ENCODE data around the gene ZNF358.
A peak's percentile ranks its signal among the peaks of the same experiment; 100 is the strongest.

ZNF358 gene

DNA sequence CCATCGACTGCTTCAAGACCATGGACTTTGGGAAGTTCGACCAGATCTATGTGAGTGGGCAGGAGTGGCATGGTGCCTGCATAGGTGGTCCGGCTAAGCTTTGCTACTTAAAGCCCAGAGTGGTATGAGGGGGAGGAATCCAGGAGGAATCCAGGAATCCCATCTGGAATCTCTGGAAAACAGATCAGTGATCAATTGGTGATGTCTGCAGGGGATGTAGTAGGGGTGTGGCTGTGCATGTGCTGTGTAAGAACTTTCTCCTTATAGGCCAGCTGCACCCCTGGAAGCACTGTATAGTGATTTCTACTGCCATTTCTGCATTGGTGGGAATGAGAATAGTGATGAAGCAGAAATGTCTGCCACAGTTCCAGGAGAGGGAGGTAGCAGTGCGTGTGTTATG is 43.2 kb downstream of the ZNF358 start:
- Histone ChIP-seq H2BK120ac (ENCODE audit: low read depth, low read length) (no peak overlapping the region), H3K9ac (ENCODE audit: low read length) (no peak overlapping the region), H3K4ac (ENCODE audit: low read depth, low read length) (no peak overlapping the region), H3K56ac (ENCODE audit: low read length) (no peak overlapping the region), H4K8ac (ENCODE audit: low read depth, low read length) (no peak overlapping the region), H3K4me3 (ENCODE audit: low read length) (no peak overlapping the region), H3K4me1 (ENCODE audit: control insufficient read depth, low read depth, low read length) (no peaks in the 10 kb centered on the region), H3K79me1 (ENCODE audit: low read length) (no peaks in the 10 kb centered on the region), H3K36me3 (ENCODE audit: control insufficient read depth, insufficient read depth, low read length) (peaks cover 2% of the 10 kb centered on the region), H2AK5ac (ENCODE audit: low read length) (no peak overlapping the region), H3K27me3 (ENCODE audit: insufficient read depth, low read length, poor library complexity) (no peaks in the 10 kb centered on the region), H3K18ac (ENCODE audit: low read length) (no peak overlapping the region), H2BK5ac (ENCODE audit: low read length) (no peak overlapping the region), H3K27ac (ENCODE audit: low read depth, low read length) (no peak overlapping the region), H3K23ac (ENCODE audit: low read length) (no peak overlapping the region), H3K79me2 (ENCODE audit: control insufficient read depth, insufficient read depth, low read length) (no peaks in the 10 kb centered on the region), H4K5ac (ENCODE audit: low read length) (no peak overlapping the region), H3K4me2 (ENCODE audit: low read length) (no peak overlapping the region), H2BK15ac (replicated peaks; ENCODE audit: low read depth) (no peak overlapping the region)
- peak; percentile 21 for DNase-seq
- WGBS (ENCODE audit: extremely low coverage, insufficient coverage, low lambda C conversion rate): no CpG with 5 or more reads among the region's 4 CpGs

DNA sequence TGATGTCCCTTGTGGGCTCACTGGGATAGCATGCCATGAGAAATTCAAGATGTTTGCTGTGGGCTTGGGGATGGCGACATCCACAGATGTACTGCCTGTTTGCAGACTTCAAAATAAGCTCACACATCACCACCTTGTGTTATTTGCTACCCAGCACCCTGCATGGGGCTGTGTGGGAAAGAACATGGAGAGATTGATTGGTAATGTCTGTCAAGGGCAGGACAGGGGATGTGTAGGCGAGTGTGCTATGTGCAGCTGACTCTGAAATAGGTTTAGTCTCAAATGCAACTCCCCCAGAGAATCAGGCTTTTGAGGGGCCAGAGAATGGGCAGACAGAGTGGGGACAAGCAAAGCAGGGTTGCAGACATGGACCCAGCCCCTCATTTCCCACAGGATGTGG is 44.4 kb downstream of the ZNF358 start:
- H3K79me1 ChIP-seq (ENCODE audit: low read length): no peaks in the 10 kb centered on the region
- no peak overlapping the region for H4K5ac ChIP-seq (ENCODE audit: low read length)
- H3K9ac ChIP-seq (ENCODE audit: low read length): no peak overlapping the region
- H3K4me1 ChIP-seq (ENCODE audit: control insufficient read depth, low read depth, low read length): no peaks in the 10 kb centered on the region
- no peak overlapping the region for H3K56ac ChIP-seq (ENCODE audit: low read length)
- no peak overlapping the region for H2BK15ac ChIP-seq (replicated peaks; ENCODE audit: low read depth)
- H3K36me3 ChIP-seq (ENCODE audit: control insufficient read depth, insufficient read depth, low read length): peaks cover 2% of the 10 kb centered on the region
- no peak overlapping the region for H3K4ac ChIP-seq (ENCODE audit: low read depth, low read length)
- no peak overlapping the region for H4K8ac ChIP-seq (ENCODE audit: low read depth, low read length)
- no peak for DNase-seq
- no peak overlapping the region for H3K4me2 ChIP-seq (ENCODE audit: low read length)
- H3K4me3 ChIP-seq (ENCODE audit: low read length): no peak overlapping the region
- H2BK5ac ChIP-seq (ENCODE audit: low read length): no peak overlapping the region
- H3K27me3 ChIP-seq (ENCODE audit: insufficient read depth, low read length, poor library complexity): no peaks in the 10 kb centered on the region
- H3K27ac ChIP-seq (ENCODE audit: low read depth, low read length): no peak overlapping the region
- no peaks in the 10 kb centered on the region for H3K79me2 ChIP-seq (ENCODE audit: control insufficient read depth, insufficient read depth, low read length)
- WGBS (ENCODE audit: extremely low coverage, insufficient coverage, low lambda C conversion rate): no CpG with 5 or more reads among the region's 2 CpGs
- no peak overlapping the region for H3K18ac ChIP-seq (ENCODE audit: low read length)
- no peak overlapping the region for H3K23ac ChIP-seq (ENCODE audit: low read length)
- no peak overlapping the region for H2BK120ac ChIP-seq (ENCODE audit: low read depth, low read length)
- no peak overlapping the region for H2AK5ac ChIP-seq (ENCODE audit: low read length)

DNA sequence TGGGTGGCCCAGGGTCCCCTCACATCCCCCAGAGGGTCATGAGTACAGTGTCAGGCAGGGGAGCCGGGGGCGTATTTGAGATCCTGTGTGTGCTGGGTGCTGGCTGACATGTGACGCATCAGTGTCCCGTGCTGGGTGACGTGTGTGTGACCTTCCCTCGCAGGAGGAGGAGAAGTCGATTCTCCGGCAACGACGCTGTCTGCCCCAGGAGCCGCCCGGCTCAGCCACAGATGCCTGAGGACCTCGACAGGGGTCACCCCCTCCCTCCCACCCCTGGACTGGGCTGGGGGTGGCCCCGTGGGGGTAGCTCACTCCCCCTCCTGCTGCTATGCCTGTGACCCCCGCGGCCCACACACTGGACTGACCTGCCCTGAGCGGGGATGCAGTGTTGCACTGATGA is 45.4 kb downstream of the ZNF358 start:
- no peak overlapping the region for H3K4ac ChIP-seq (ENCODE audit: low read depth, low read length)
- H3K36me3 ChIP-seq (ENCODE audit: control insufficient read depth, insufficient read depth, low read length): peaks cover 2% of the 10 kb centered on the region
- H3K4me3 ChIP-seq (ENCODE audit: low read length): no peak overlapping the region
- H2BK5ac ChIP-seq (ENCODE audit: low read length): no peak overlapping the region
- no CpG with 5 or more reads among the region's 17 CpGs for WGBS (ENCODE audit: extremely low coverage, insufficient coverage, low lambda C conversion rate)
- H3K9ac ChIP-seq (ENCODE audit: low read length): no peak overlapping the region
- H3K27me3 ChIP-seq (ENCODE audit: insufficient read depth, low read length, poor library complexity): no peaks in the 10 kb centered on the region
- no peak overlapping the region for H3K23ac ChIP-seq (ENCODE audit: low read length)
- H3K4me1 ChIP-seq (ENCODE audit: control insufficient read depth, low read depth, low read length): no peaks in the 10 kb centered on the region
- no peak overlapping the region for H3K4me2 ChIP-seq (ENCODE audit: low read length)
- no peak overlapping the region for H3K27ac ChIP-seq (ENCODE audit: low read depth, low read length)
- H4K8ac ChIP-seq (ENCODE audit: low read depth, low read length): no peak overlapping the region
- no peak overlapping the region for H3K56ac ChIP-seq (ENCODE audit: low read length)
- no peak for DNase-seq
- no peaks in the 10 kb centered on the region for H3K79me2 ChIP-seq (ENCODE audit: control insufficient read depth, insufficient read depth, low read length)
- H2BK15ac ChIP-seq (replicated peaks; ENCODE audit: low read depth): no peak overlapping the region
- no peaks in the 10 kb centered on the region for H3K79me1 ChIP-seq (ENCODE audit: low read length)
- no peak overlapping the region for H3K18ac ChIP-seq (ENCODE audit: low read length)
- no peak overlapping the region for H4K5ac ChIP-seq (ENCODE audit: low read length)
- no peak overlapping the region for H2AK5ac ChIP-seq (ENCODE audit: low read length)
- H2BK120ac ChIP-seq (ENCODE audit: low read depth, low read length): no peak overlapping the region

DNA sequence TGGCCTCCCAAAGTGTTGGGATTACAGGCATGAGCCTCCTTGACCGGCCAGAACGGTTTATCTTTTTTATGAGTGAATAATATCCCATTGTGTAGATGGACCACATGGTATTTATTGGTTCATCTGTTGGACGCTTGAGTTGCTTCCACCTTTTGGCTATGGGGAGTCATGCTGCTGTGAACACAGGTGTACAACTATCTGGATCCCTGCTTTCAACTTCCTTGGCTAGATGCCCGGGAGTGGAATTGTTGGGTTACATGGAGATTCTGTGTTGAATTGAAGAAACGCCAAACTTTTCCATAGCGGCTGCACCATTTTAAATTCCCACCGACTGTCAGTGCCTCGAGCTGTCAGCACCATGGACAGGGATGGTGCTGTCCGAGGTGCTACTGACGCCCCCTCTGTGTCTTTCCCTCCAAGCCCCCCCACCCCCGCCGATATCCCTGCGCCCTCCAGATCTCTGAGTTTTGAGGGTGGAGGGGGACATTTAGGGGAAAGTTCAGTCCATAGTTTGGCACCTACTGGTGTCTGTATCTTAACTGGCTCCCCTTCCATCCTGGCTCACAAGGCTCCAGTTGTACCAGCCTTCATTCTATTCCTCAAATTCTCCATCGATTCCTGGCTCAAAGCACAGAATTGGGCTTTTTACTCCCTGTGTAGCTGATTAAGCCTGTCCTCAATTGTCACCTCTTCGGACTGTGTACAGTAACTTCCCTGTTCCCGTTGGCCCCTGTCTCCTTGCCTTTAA is 46.9 kb downstream of the ZNF358 start:
- Histone ChIP-seq H3K27ac (ENCODE audit: low read depth, low read length) (no peak overlapping the region), H3K4me3 (ENCODE audit: low read length) (no peak overlapping the region), H3K23ac (ENCODE audit: low read length) (no peak overlapping the region), H4K5ac (ENCODE audit: low read length) (no peak overlapping the region), H4K8ac (ENCODE audit: low read depth, low read length) (no peak overlapping the region), H2AK5ac (ENCODE audit: low read length) (no peak overlapping the region), H3K9ac (ENCODE audit: low read length) (no peak overlapping the region), H2BK120ac (ENCODE audit: low read depth, low read length) (no peak overlapping the region), H2BK5ac (ENCODE audit: low read length) (no peak overlapping the region), H3K4me2 (ENCODE audit: low read length) (no peak overlapping the region), H3K18ac (ENCODE audit: low read length) (no peak overlapping the region), H3K36me3 (ENCODE audit: control insufficient read depth, insufficient read depth, low read length) (peaks cover 1% of the 10 kb centered on the region), H3K79me1 (ENCODE audit: low read length) (no peaks in the 10 kb centered on the region), H3K56ac (ENCODE audit: low read length) (no peak overlapping the region), H3K79me2 (ENCODE audit: control insufficient read depth, insufficient read depth, low read length) (no peaks in the 10 kb centered on the region), H3K4me1 (ENCODE audit: control insufficient read depth, low read depth, low read length) (no peaks in the 10 kb centered on the region), H3K4ac (ENCODE audit: low read depth, low read length) (no peak overlapping the region), H3K27me3 (ENCODE audit: insufficient read depth, low read length, poor library complexity) (no peaks in the 10 kb centered on the region), H2BK15ac (replicated peaks; ENCODE audit: low read depth) (no peak overlapping the region)
- WGBS (ENCODE audit: extremely low coverage, insufficient coverage, low lambda C conversion rate): no CpG with 5 or more reads among the region's 16 CpGs
- DNase-seq: peak; percentile 7

DNA sequence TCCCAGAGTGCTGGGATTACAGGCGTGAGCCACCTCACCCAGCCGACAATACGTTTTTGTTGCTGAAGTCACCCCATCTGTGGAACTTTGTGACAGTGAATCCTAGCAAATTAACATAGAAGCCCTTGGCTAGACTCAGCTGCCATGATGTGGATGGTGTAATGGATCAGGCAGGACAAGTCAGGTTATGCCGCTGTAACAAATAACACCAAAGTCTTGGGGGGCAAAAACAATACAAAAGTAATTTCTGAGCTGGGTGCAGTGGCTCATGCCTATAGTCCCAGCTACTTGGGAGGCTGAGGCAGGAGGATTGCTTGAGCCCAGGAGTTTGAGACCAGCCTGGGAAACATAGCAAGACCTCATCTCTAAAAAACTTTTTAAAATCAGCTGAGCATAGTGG is 49.0 kb downstream of the ZNF358 start:
- Histone ChIP-seq H2BK15ac (replicated peaks; ENCODE audit: low read depth) (no peak overlapping the region), H2BK120ac (ENCODE audit: low read depth, low read length) (no peak overlapping the region), H3K79me1 (ENCODE audit: low read length) (no peaks in the 10 kb centered on the region), H3K27me3 (ENCODE audit: insufficient read depth, low read length, poor library complexity) (no peaks in the 10 kb centered on the region), H2AK5ac (ENCODE audit: low read length) (no peak overlapping the region), H3K56ac (ENCODE audit: low read length) (no peak overlapping the region), H3K36me3 (ENCODE audit: control insufficient read depth, insufficient read depth, low read length) (no peaks in the 10 kb centered on the region), H3K4me1 (ENCODE audit: control insufficient read depth, low read depth, low read length) (no peaks in the 10 kb centered on the region), H3K23ac (ENCODE audit: low read length) (no peak overlapping the region), H3K9ac (ENCODE audit: low read length) (no peak overlapping the region), H3K27ac (ENCODE audit: low read depth, low read length) (no peak overlapping the region), H4K8ac (ENCODE audit: low read depth, low read length) (no peak overlapping the region), H3K4me2 (ENCODE audit: low read length) (no peak overlapping the region), H2BK5ac (ENCODE audit: low read length) (no peak overlapping the region), H3K18ac (ENCODE audit: low read length) (no peak overlapping the region), H3K4me3 (ENCODE audit: low read length) (no peak overlapping the region), H3K79me2 (ENCODE audit: control insufficient read depth, insufficient read depth, low read length) (no peaks in the 10 kb centered on the region), H3K4ac (ENCODE audit: low read depth, low read length) (no peak overlapping the region), H4K5ac (ENCODE audit: low read length) (no peak overlapping the region)
- WGBS (ENCODE audit: extremely low coverage, insufficient coverage, low lambda C conversion rate): no CpG with 5 or more reads among the region's 4 CpGs
- DNase-seq: no peak

DNA sequence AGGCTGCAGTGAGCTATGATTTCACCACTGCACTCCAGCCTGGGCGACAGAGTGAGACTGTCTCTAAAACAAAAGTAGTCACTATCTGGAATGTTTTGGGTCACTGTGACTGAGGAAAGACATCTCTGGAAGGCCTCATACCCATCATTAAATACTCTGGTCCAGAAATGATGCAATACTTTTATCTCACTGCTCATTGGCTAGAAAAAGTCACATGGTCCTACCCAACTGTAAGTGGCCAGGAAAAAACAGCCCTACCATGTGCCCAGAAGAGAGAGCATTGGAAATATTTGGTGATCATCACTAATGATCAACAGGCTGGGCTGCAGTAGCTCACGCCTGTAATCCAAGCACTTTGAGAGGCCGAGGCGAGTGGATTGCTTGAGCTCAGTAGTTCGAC is 49.4 kb downstream of the ZNF358 start:
- H4K5ac ChIP-seq (ENCODE audit: low read length): no peak overlapping the region
- H3K4ac ChIP-seq (ENCODE audit: low read depth, low read length): no peak overlapping the region
- DNase-seq: no peak
- no peak overlapping the region for H2BK5ac ChIP-seq (ENCODE audit: low read length)
- H3K79me2 ChIP-seq (ENCODE audit: control insufficient read depth, insufficient read depth, low read length): no peaks in the 10 kb centered on the region
- H2AK5ac ChIP-seq (ENCODE audit: low read length): no peak overlapping the region
- no peak overlapping the region for H2BK15ac ChIP-seq (replicated peaks; ENCODE audit: low read depth)
- H3K27me3 ChIP-seq (ENCODE audit: insufficient read depth, low read length, poor library complexity): no peaks in the 10 kb centered on the region
- WGBS (ENCODE audit: extremely low coverage, insufficient coverage, low lambda C conversion rate): no CpG with 5 or more reads among the region's 5 CpGs
- no peak overlapping the region for H4K8ac ChIP-seq (ENCODE audit: low read depth, low read length)
- no peaks in the 10 kb centered on the region for H3K4me1 ChIP-seq (ENCODE audit: control insufficient read depth, low read depth, low read length)
- H3K18ac ChIP-seq (ENCODE audit: low read length): no peak overlapping the region
- H3K4me2 ChIP-seq (ENCODE audit: low read length): no peak overlapping the region
- no peaks in the 10 kb centered on the region for H3K36me3 ChIP-seq (ENCODE audit: control insufficient read depth, insufficient read depth, low read length)
- no peaks in the 10 kb centered on the region for H3K79me1 ChIP-seq (ENCODE audit: low read length)
- H3K9ac ChIP-seq (ENCODE audit: low read length): no peak overlapping the region
- H3K23ac ChIP-seq (ENCODE audit: low read length): no peak overlapping the region
- no peak overlapping the region for H3K4me3 ChIP-seq (ENCODE audit: low read length)
- H3K56ac ChIP-seq (ENCODE audit: low read length): no peak overlapping the region
- no peak overlapping the region for H2BK120ac ChIP-seq (ENCODE audit: low read depth, low read length)
- no peak overlapping the region for H3K27ac ChIP-seq (ENCODE audit: low read depth, low read length)
